Measurements from ENCODE around the gene PKIG.

- TF ChIP-seq EZH2 (IDR thresholded peaks at IDR 0.05) (no peak), CTCF (IDR thresholded peaks at IDR 0.05) (no peak), EZH2phosphoT487 (IDR thresholded peaks at IDR 0.05) (no peak)
Observed at GRCh38 chr20:44589537-44589936, 7.2 kb downstream of the PKIG start.
